Measurements from ENCODE around the gene IQGAP3.

GRCh38 chr1:156559086-156559796 is 13.1 kb downstream of the IQGAP3 start:
- TF ChIP-seq EZH2 (optimal IDR thresholded peaks at IDR 0.05; ENCODE audit: low read depth, low read length) (no peak), CTCF (IDR thresholded peaks at IDR 0.05; ENCODE audit: low read length) (no peak)
